A549 (cell line): ENCODE measurements around the gene ZNF574.

ENCODE experiments used
- CBX8 ChIP-seq: fragments of 200-600 bp; sonication (generic); IDR thresholded peaks from 2 replicates; pipeline ENCODE4 v1.6.1; 2016
- CEBPB ChIP-seq, 2 experiments: fragments of >200 bp in 1 of 2; sonication (Bioruptor Twin) in 1 of 2; formaldehyde crosslinking in 1 of 2; IDR thresholded peaks; 2 replicates each; pipeline ENCODE4 v1.6.1; 2012 to 2016
- CTCF ChIP-seq: fragments of >200 bp; sonication (Bioruptor Twin); formaldehyde crosslinking; IDR thresholded peaks from 3 replicates; pipeline ENCODE4 v1.5.1; 2016
- MAFK ChIP-seq: fragments of 450-650 bp; IDR thresholded peaks from 2 replicates; pipeline ENCODE4 v1.6.1; 2014; ENCODE audit not compliant: partially characterized antibody
- POLR2A ChIP-seq: IDR thresholded peaks from 2 replicates; pipeline ENCODE4 v1.6.1; 2012; ENCODE audit warnings: mild to moderate bottlenecking, low read length
- RAD21 ChIP-seq, 2 experiments: fragments of >200 bp in 1 of 2; sonication (Bioruptor Twin) in 1 of 2; formaldehyde crosslinking in 1 of 2; IDR thresholded peaks in 1 of 2; conservative IDR thresholded peaks in 1 of 2; 2 replicates in 1 of 2; 3 replicates in 1 of 2; pipeline ENCODE4 v1.6.1; 2012 to 2018; ENCODE audit warnings: inconsistent platforms in 1 of 2
- REST ChIP-seq: fragments of 200-600 bp; sonication (generic); IDR thresholded peaks from 2 replicates; pipeline ENCODE4 v1.6.1; 2016; ENCODE audit warnings: antibody characterized with exemption, mild to moderate bottlenecking, moderate library complexity

GRCh38 chr19:42075364-42075615 lies 676 bp upstream of the ZNF574 start:
- TF ChIP-seq MAFK (no peak), CTCF (no peak), POLR2A (no peak), RAD21 (conservative IDR thresholded peaks at IDR 0.05 in 1 of 2, IDR thresholded peaks at IDR 0.05 in 1 of 2) (no peak), CBX8 (no peak), REST (no peak), CEBPB (IDR thresholded peaks at IDR 0.05) (no peak)
